MCF 10A (cell line): ENCODE measurements around the gene MANSC1. TPM values are rescaled to one million over a fixed set of nuclear protein-coding genes. Genes with fewer than 3 reads are reported as not detected.

Experiments used
- Bru-seq: library from RNA; stranded (reverse); fragments of 400-500 nt; gene quantifications from one replicate; lab custom pipeline; 2021; lab: Mats Ljungman, UMichigan
- BruChase-seq, 2 experiments: library from RNA; stranded (reverse); fragments of 400-500 nt; gene quantifications; one replicate each; lab custom pipeline; 2021; lab: Mats Ljungman, UMichigan
- BruUV-seq: library from RNA; stranded (reverse); fragments of 400-500 nt; replicated peaks from 2 replicates; lab custom pipeline; 2021; lab: Mats Ljungman, UMichigan
- CTCF ChIA-PET: fragments of 300-600 bp; sonication (Branson Sonifier 250); formaldehyde crosslinking; extraction: SDS; loops from one replicate; lab custom pipeline; 2021; ENCODE audit warnings: antibody characterized with exemption, inconsistent platforms; lab: Yijun Ruan, JAX
- POLR2A ChIA-PET: fragments of 300-600, 350-650 bp; sonication (Branson Sonifier 250); formaldehyde crosslinking; extraction: SDS; loops from one replicate; lab custom pipeline; 2020; ENCODE audit warnings: antibody characterized with exemption, inconsistent platforms; lab: Yijun Ruan, JAX
- DNase-seq: peaks from one replicate; pipeline ENCODE4 v3.0.0-alpha.2; 2018; ENCODE audit not compliant: unreplicated experiment
- H3K27ac Mint-ChIP-seq: one replicate; pipeline ENCODE4 v1.8.0; 2022; ENCODE audit warnings: mild to moderate bottlenecking, low read depth, mixed read lengths; ENCODE audit not compliant: unreplicated experiment
- H3K27me3 Mint-ChIP-seq: one replicate; pipeline ENCODE4 v1.8.0; 2022; ENCODE audit warnings: mixed read lengths; ENCODE audit not compliant: insufficient read depth, unreplicated experiment
- H3K36me3 Mint-ChIP-seq: one replicate; pipeline ENCODE4 v1.8.0; 2022; ENCODE audit warnings: mild to moderate bottlenecking, moderate library complexity, mixed read lengths; ENCODE audit not compliant: insufficient read depth, unreplicated experiment
- H3K4me1 Mint-ChIP-seq: one replicate; pipeline ENCODE4 v1.8.0; 2022; ENCODE audit warnings: mixed read lengths; ENCODE audit not compliant: insufficient read depth, unreplicated experiment
- H3K4me3 Mint-ChIP-seq: one replicate; pipeline ENCODE4 v1.8.0; 2022; ENCODE audit warnings: mild to moderate bottlenecking, moderate library complexity, mixed read lengths; ENCODE audit not compliant: unreplicated experiment
- H3K9me3 Mint-ChIP-seq: one replicate; pipeline ENCODE4 v1.8.0; 2022; ENCODE audit warnings: mixed read lengths; ENCODE audit not compliant: unreplicated experiment
- intact Hi-C: fragments of 100-400 bp; cut with micrococcal nuclease; formaldehyde crosslinking; loops from 2 replicates; pipeline ENCODE4 v1.14.1; 2022
- long read RNA-seq: library from polyadenylated mRNA; stranded (forward); transcript quantifications from one replicate; pipeline ENCODE4 v2.0.0, GENCODE V29; 2022
- total RNA-seq: library from RNA; stranded (reverse); gene quantifications from 2 replicates; pipeline ENCODE4 v1.2.3, GENCODE V29; 2022
- TF ChIP-seq, protein P1 (sequence below): fragments of 200-600 bp; IDR thresholded peaks from one replicate; pipeline ENCODE4 v1.8.0; 2022; ENCODE audit warnings: antibody characterized with exemption, mild to moderate bottlenecking; ENCODE audit not compliant: unreplicated experiment

Gene MANSC1
- total RNA-seq (9.9 and 10.1 TPM in 2 replicates), Bru-seq, nascent RNA (percentile 49 among the genes with signal in this experiment), BruChase-seq, experiment 1, labeled RNA remaining after a 6-hour chase (percentile 55 among the genes with signal in this experiment), BruChase-seq, experiment 2, labeled RNA remaining after a 2-hour chase (percentile 51 among the genes with signal in this experiment)
- long read RNA-seq, full-length matches to known transcripts: 25 of 31 reads
- long read RNA-seq, partial matches to known transcripts: 0 of 31 reads
- long read RNA-seq, other reads (novel, unspliced or antisense): 6 of 31 reads

DNA sequence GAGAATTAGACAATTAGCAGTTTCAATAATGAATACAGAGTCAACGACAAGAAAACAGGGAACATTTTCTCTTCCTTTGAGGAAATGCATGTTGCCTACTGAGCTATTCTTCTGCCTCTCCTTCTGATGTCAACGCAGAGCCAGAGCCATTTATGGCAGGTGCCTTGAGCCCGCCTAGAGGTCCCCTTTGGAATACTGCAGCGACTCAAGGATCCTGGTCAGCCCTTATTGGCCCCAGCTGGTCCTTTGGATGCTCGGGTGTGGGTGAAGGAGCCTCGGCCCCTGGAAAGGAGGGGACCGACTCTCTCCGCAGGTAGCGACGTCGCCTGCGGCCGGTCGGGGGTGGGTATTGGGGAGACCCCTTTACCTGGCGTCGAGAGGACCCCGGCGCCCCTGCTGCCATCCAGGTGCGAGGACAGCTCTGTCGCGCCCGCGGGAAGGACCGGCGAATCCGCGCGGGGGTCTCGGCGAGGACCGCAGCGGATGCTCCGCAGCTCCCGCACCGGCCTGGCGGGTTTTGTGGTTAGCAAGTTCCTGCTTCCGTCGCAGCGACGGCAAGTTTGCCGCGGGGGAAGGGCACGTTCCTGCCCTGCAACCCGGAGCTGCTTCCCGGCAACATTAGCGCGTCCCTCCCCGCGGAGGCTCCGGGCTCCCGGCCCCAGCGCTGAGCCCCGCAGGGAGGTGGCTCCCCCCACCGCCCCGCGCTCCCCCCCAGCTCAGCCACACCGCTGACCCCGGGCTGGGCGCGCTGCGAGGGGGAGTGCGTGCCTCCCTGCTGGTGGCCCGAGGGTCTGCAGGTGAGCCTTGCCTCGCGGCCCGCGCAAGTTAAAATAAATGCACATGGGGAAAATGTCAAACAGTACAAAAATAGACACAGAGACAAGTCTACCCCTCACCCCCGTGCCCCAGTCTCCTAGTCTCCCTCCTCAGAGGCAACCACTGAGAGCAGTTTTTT is at the start of gene MANSC1:
MANSC1 (minus strand) TSS at position 532 of the 955 bp plus-strand sequence. CDS start 6,928 bp downstream, outside the sequence.
- H3K27me3 Mint-ChIP-seq: no peaks in the 10 kb centered on the region
- H3K4me3 Mint-ChIP-seq: peak within 1 kb of the TSS; percentile 59
- TF ChIP-seq, protein P1, sequence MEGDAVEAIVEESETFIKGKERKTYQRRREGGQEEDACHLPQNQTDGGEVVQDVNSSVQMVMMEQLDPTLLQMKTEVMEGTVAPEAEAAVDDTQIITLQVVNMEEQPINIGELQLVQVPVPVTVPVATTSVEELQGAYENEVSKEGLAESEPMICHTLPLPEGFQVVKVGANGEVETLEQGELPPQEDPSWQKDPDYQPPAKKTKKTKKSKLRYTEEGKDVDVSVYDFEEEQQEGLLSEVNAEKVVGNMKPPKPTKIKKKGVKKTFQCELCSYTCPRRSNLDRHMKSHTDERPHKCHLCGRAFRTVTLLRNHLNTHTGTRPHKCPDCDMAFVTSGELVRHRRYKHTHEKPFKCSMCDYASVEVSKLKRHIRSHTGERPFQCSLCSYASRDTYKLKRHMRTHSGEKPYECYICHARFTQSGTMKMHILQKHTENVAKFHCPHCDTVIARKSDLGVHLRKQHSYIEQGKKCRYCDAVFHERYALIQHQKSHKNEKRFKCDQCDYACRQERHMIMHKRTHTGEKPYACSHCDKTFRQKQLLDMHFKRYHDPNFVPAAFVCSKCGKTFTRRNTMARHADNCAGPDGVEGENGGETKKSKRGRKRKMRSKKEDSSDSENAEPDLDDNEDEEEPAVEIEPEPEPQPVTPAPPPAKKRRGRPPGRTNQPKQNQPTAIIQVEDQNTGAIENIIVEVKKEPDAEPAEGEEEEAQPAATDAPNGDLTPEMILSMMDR: peak; percentile 36
- ChIA-PET POLR2A (interaction anchor here (0.7 to 2.1 kb wide), 7 partner anchors 8 to 376 kb away, joined by 3 to 12 read pairs (median 3); no protein-coding TSS in a partner anchor), CTCF (interaction anchor here (0.6 to 1.8 kb wide), 8 partner anchors 8 to 1185 kb away, joined by 3 to 7 read pairs (median 4); no protein-coding TSS in a partner anchor)
- no peak within 1 kb of the TSS for H3K27ac Mint-ChIP-seq
- H3K9me3 Mint-ChIP-seq: no peaks in the 10 kb centered on the region
- H3K36me3 Mint-ChIP-seq: no peaks in the 10 kb centered on the region
- DNase-seq: no peak
- intact Hi-C loops: no loop called here
- BruUV-seq: no TSS peak
- H3K4me1 Mint-ChIP-seq: no peaks in the 10 kb centered on the region

DNA sequence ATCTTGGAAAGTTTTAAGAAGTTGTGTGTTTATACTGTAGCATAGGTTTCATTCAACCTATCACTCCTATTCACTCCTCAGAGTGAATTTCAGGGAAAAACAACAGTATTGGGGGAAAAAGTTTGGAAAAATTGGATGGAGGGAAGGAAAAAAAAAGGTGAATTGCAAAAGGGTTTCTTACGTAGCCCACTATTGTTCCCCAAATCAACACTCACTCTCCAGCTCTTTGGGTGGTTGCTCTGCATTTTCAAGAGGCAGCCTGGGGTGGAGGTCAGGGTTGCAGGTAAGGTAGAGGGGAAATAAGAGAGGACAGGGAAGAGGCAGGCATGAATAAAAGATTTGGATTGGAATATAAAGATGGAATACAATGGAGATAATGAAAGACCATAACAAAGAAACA is 49.1 kb upstream of the MANSC1 start:
- no TSS peak for BruUV-seq
- POLR2A ChIA-PET: interaction anchor here (1.2 to 4.2 kb wide), 6 partner anchors 30 to 322 kb away, joined by 3 to 26 read pairs (median 8); partner anchors contain the start of gene DUSP16
- DNase-seq: no peak
- Mint-ChIP-seq H3K36me3 (no peaks in the 10 kb centered on the region), H3K9me3 (no peaks in the 10 kb centered on the region), H3K4me3 (no peak overlapping the region), H3K4me1 (peaks cover 18% of the 10 kb centered on the region), H3K27ac (no peak overlapping the region), H3K27me3 (no peaks in the 10 kb centered on the region)
- TF ChIP-seq, protein P1: no peak
- CTCF ChIA-PET: interaction anchor here (0.6 to 1.2 kb wide), 6 partner anchors 12 to 257 kb away, joined by 3 to 5 read pairs (median 3); no protein-coding TSS in a partner anchor
- intact Hi-C loops: loop anchor here (5.0 kb wide), 1 partner anchor 33 kb away; no protein-coding TSS in a partner anchor

DNA sequence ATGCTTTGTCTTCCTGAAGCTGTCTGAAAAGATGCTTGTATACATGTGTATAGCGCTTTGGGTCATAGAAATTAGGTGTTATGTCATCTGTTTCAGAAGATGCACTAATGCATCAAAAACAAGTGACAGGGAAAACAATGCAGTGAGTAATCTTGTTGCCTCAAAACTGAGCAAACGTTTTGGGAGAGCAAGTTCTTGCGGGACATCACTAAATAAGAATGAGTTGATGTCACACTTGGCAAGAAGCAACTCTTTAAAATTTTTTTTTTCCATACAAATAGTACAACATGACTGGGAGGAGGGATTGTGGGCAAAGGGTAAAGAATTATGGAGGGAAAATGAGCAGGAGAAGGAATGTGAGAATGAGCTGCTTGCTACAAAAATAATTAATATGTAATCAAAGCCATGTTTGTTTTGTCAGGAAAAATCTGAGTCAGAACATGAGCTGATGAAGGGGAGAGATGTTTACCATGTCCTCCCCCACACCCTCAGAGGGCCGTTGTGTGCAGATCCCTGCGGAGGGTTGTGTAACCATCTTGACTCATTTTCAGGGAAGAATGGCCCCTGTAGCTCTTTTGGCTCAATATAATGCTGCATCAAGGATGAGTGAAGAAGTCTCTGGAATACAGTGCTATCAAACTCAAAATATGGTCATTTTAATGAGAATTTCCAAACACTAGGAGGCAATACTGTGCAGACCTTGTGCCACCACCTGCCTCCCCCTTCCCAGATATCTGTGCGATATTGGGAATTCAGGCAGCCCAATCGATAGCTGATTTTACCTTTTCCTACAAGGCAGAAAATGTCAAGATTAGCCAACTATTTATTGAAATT is 48.2 kb upstream of the MANSC1 start:
- Mint-ChIP-seq H3K4me3 (peak overlapping the region; percentile 34), H3K36me3 (no peaks in the 10 kb centered on the region), H3K4me1 (peaks cover 18% of the 10 kb centered on the region), H3K27me3 (no peaks in the 10 kb centered on the region), H3K27ac (peak overlapping the region; percentile 21), H3K9me3 (no peaks in the 10 kb centered on the region)
- ChIA-PET POLR2A (interaction anchor here (0.6 to 4.2 kb wide), 25 partner anchors 8 to 323 kb away, joined by 3 to 33 read pairs (median 5); partner anchors contain the start of genes CREBL2 and DUSP16), CTCF (interaction anchor here (0.6 to 1.7 kb wide), 20 partner anchors 9 to 338 kb away, joined by 3 to 7 read pairs (median 4); no protein-coding TSS in a partner anchor)
- DNase-seq: peak; percentile 97
- intact Hi-C loops: loop anchor here (1.0 to 5.0 kb wide), 2 partner anchors 34 to 163 kb away; no protein-coding TSS in a partner anchor
- no TSS peak for BruUV-seq
- TF ChIP-seq, protein P1: no peak
